ENCODE results near the gene ITFG1.
"Not testable (repeated sequence)": the region's sequence is repeated elsewhere in the genome, so short reads cannot be mapped to it uniquely, and the experiment has no call there.

- TF ChIP-seq TOE1 (IDR thresholded peaks at IDR 0.05; ENCODE audit: borderline replicate concordance); TOE1 (CRISPR knock-in tag; IDR thresholded peaks at IDR 0.05; ENCODE audit: borderline replicate concordance, low read depth); TAF1 (IDR thresholded peaks at IDR 0.05; ENCODE audit: control insufficient read depth, extremely low read depth, insufficient read depth, low read length, severe bottlenecking); PURB (CRISPR knock-in tag; IDR thresholded peaks at IDR 0.05; ENCODE audit: low read depth); KAT8 (IDR thresholded peaks at IDR 0.05; ENCODE audit: low read depth); YBX1 (IDR thresholded peaks at IDR 0.05); SP1 (CRISPR knock-in tag; IDR thresholded peaks at IDR 0.05): not testable (repeated sequence)
- TF ChIP-seq, protein P1, sequence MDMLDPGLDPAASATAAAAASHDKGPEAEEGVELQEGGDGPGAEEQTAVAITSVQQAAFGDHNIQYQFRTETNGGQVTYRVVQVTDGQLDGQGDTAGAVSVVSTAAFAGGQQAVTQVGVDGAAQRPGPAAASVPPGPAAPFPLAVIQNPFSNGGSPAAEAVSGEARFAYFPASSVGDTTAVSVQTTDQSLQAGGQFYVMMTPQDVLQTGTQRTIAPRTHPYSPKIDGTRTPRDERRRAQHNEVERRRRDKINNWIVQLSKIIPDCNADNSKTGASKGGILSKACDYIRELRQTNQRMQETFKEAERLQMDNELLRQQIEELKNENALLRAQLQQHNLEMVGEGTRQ (CRISPR knock-in tag; IDR thresholded peaks at IDR 0.05) = not testable (repeated sequence)
- TF ChIP-seq, protein P2, sequence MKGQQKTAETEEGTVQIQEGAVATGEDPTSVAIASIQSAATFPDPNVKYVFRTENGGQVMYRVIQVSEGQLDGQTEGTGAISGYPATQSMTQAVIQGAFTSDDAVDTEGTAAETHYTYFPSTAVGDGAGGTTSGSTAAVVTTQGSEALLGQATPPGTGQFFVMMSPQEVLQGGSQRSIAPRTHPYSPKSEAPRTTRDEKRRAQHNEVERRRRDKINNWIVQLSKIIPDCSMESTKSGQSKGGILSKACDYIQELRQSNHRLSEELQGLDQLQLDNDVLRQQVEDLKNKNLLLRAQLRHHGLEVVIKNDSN (CRISPR knock-in tag; IDR thresholded peaks at IDR 0.05) = not testable (repeated sequence)
- TF ChIP-seq, protein P3, sequence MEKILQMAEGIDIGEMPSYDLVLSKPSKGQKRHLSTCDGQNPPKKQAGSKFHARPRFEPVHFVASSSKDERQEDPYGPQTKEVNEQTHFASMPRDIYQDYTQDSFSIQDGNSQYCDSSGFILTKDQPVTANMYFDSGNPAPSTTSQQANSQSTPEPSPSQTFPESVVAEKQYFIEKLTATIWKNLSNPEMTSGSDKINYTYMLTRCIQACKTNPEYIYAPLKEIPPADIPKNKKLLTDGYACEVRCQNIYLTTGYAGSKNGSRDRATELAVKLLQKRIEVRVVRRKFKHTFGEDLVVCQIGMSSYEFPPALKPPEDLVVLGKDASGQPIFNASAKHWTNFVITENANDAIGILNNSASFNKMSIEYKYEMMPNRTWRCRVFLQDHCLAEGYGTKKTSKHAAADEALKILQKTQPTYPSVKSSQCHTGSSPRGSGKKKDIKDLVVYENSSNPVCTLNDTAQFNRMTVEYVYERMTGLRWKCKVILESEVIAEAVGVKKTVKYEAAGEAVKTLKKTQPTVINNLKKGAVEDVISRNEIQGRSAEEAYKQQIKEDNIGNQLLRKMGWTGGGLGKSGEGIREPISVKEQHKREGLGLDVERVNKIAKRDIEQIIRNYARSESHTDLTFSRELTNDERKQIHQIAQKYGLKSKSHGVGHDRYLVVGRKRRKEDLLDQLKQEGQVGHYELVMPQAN (IDR thresholded peaks at IDR 0.05; ENCODE audit: borderline replicate concordance) = not testable (repeated sequence)
Measured at GRCh38 chr16:47347021-47347696, 113.7 kb downstream of the ITFG1 start.
